Fibroblast of mammary gland (primary cell): Measurements from ENCODE around the gene KIFAP3.

Source experiments
- DNase-seq: peaks from one replicate; pipeline ENCODE4 v3.0.0-alpha.2; 2010; ENCODE audit warnings: low read depth
- H3K4me3 ChIP-seq: 2 replicates; pipeline ENCODE4 v1.5.1; 2011; ENCODE audit warnings: low read depth, mild to moderate bottlenecking, low read length, moderate library complexity; ENCODE audit not compliant: control insufficient read depth
- TF ChIP-seq, protein P1 (sequence below): conservative IDR thresholded peaks from 2 replicates; pipeline ENCODE4 v1.5.1; 2011; ENCODE audit warnings: low read depth, low read length, inconsistent platforms; ENCODE audit not compliant: control insufficient read depth, insufficient read depth

Gene KIFAP3

DNA sequence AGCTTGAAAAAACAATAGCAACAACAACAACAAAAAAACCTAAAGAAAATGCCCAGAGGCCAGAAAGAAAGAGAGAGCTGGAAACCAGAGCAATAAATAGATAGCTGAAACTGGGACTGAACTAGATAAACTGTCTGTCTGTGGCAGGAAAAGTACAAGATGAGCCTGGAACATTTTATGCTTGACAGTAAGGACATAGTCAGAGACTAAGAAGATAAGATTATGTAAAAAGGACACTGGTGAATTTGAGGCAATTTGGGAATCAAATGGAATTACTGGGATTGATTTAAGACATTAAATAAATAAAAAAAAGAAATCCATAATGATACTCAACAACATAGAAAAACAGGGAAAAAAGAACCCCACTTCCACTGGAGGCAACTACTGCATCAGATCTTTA lies 1.7 kb upstream of the KIFAP3 start:
- TF ChIP-seq, protein P1, sequence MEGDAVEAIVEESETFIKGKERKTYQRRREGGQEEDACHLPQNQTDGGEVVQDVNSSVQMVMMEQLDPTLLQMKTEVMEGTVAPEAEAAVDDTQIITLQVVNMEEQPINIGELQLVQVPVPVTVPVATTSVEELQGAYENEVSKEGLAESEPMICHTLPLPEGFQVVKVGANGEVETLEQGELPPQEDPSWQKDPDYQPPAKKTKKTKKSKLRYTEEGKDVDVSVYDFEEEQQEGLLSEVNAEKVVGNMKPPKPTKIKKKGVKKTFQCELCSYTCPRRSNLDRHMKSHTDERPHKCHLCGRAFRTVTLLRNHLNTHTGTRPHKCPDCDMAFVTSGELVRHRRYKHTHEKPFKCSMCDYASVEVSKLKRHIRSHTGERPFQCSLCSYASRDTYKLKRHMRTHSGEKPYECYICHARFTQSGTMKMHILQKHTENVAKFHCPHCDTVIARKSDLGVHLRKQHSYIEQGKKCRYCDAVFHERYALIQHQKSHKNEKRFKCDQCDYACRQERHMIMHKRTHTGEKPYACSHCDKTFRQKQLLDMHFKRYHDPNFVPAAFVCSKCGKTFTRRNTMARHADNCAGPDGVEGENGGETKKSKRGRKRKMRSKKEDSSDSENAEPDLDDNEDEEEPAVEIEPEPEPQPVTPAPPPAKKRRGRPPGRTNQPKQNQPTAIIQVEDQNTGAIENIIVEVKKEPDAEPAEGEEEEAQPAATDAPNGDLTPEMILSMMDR, result no peak
- no peak overlapping the region for H3K4me3 ChIP-seq
- DNase-seq, result no peak

DNA sequence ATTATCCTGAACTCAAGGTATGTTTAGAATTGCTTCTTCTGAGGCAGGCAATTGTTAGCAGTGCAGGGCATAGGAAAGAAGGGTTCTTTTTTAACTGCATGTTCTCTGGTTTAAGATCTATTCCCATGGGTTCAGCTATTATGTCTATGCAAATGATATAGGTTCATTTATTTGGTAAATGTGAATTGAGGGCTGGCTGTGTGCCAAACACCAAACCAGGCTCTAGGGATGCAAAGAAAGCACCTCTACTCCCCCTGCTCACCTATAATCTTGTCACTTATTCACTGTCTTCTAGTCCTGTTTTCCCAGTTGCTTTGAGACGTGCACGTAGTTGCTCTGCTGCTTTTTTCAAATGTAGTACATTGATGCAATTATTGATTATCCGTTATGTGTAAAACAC lies 691 bp upstream of the KIFAP3 start:
- peak overlapping the region; percentile 80 for H3K4me3 ChIP-seq
- DNase-seq, result no peak
- TF ChIP-seq, protein P1, result no peak

DNA sequence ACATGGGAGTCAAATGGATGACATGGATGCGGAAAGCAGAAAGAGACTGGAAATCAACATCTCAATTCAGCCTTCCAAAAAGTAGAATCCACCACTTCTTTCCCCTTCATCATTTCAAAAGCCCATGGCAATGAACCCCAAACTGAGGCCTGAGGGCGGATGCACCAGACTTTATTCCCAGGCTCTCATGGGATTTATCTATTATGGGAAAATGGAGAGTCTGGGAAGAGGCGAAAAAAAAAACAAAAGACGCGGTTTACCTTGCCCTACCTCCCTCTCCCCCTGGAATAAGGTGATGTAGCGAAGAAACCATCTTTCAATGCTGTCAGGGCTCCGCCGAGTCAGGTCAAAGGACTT lies 624 bp downstream of the KIFAP3 start:
- TF ChIP-seq, protein P1, result no peak
- no peak for DNase-seq
- peak overlapping the region; percentile 80 for H3K4me3 ChIP-seq

DNA sequence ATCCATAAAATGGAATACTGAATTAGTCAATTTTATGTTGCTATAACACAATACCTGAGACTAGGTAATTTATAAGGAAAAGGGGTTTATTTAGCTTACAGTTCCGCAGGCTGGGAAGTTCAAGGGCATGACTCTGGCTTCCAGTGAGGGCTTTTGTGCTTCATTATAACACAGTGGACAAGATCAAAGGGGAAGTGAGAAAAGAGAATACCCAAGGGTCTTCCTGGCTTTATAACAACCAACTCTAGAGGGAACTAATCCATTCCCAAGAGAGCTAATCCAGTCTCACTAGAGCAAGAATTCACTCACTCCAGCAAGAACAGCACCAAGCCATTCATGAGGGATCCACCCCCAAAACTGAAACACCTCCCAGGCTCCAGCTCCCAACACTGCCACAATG lies 3.1 kb downstream of the KIFAP3 start:
- no peak overlapping the region for H3K4me3 ChIP-seq
- TF ChIP-seq, protein P1, result no peak
- DNase-seq, result no peak

DNA sequence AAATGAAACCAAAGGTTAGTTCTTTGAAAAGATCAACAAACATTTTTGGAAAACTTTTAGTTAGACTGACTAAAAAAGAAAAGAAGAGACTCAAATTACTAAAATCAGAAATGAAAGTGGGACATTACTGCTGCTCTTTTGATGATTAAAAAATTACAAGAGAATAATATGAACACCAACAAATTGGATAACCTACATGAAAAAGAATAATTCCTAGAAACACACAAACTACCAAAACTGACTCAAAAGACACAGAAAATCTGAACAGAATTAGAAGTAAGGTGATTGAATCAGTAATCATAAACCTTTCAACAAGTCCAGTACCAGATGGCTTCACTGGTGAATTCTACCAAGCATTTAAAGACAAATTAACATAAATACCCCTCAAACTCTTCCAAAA lies 5.6 kb downstream of the KIFAP3 start:
- no peak for DNase-seq
- no peak overlapping the region for H3K4me3 ChIP-seq
- TF ChIP-seq, protein P1, result no peak

DNA sequence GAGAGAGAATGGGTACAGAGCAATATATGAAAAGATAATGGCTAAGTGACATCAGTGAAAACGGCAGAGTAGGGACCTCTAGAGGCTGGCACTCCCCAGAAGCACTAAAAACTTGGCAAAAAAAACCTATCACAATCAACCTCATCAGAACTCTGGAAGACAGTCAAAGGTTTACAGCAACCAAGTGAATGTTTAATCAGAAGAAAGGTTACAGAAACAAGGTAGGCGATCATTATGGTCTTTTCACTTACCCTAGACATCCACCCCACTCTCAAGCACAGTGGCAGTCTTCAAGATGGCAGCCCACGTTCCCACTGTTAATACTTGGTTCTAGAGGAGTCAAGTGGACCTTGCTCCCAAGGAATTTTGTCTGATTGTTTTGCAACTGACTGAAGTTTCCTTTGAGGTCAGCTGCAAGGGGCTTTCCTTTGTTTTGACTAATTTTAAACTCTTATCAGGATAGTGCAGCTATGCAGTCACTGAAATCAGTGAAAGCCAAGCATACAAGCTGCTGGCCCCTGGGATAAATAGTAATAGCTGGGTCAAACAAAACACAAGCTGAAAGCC lies 7.2 kb downstream of the KIFAP3 start:
- TF ChIP-seq, protein P1, result no peak
- no peak for DNase-seq
- H3K4me3 ChIP-seq, result no peak overlapping the region

DNA sequence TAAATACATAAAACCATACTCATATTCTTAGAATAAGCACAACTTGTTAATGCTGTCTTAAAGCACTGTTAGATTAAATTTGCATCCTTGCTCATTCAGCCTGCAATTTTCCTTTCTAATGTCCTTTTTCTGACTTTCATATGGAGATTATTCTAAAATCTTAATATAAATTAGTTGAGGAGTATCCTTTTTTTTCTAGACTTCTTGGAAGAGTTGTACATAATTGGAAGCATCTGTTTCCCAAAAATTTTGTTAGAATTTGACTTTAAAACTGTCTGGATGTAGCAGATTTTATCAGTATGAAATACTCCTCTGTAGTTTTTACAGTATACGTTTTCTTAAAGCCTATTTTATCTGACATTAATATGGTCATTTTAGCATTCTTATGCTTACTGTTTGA lies 9.7 kb downstream of the KIFAP3 start:
- H3K4me3 ChIP-seq, result no peak overlapping the region
- no peak for DNase-seq
- TF ChIP-seq, protein P1, result no peak
